Measurements from ENCODE around the gene PAN3.
A peak's percentile ranks its signal among the peaks of the same experiment; 100 is the strongest.

The PAN3 gene

GRCh38 chr13:28229522-28230411, 91.4 kb downstream of the PAN3 start:
- no peak for DNase-seq

GRCh38 chr13:28231642-28232041, 93.3 kb downstream of the PAN3 start:
- no peak for DNase-seq

GRCh38 chr13:28237944-28238343, 99.6 kb downstream of the PAN3 start:
- no peak for DNase-seq

- no peak for DNase-seq
Measured at GRCh38 chr13:28239374-28239773, 101.0 kb downstream of the PAN3 start.

GRCh38 chr13:28245465-28245864, 107.1 kb downstream of the PAN3 start:
- no peak for DNase-seq

GRCh38 chr13:28246891-28247290, 108.5 kb downstream of the PAN3 start:
- no peak for DNase-seq

- no peak for DNase-seq
Measured at GRCh38 chr13:28248080-28248479, 109.7 kb downstream of the PAN3 start.

GRCh38 chr13:28250542-28250941, 112.2 kb downstream of the PAN3 start:
- DNase-seq = no peak

GRCh38 chr13:28251466-28251865, 113.1 kb downstream of the PAN3 start:
- DNase-seq = no peak

GRCh38 chr13:28252547-28252946, 114.2 kb downstream of the PAN3 start:
- no peak for DNase-seq

- no peak for DNase-seq
Measured at GRCh38 chr13:28257305-28257704, 119.0 kb downstream of the PAN3 start.

- DNase-seq = no peak
Measured at GRCh38 chr13:28258417-28258816, 120.1 kb downstream of the PAN3 start.

GRCh38 chr13:28267497-28267896, 129.2 kb downstream of the PAN3 start:
- DNase-seq = no peak

GRCh38 chr13:28268800-28269223, 130.5 kb downstream of the PAN3 start:
- peak in 1 of 5 donors; percentile 83 for DNase-seq

GRCh38 chr13:28271056-28271840, 132.9 kb downstream of the PAN3 start:
- DNase-seq = no peak

- no peak for DNase-seq
Measured at GRCh38 chr13:28273919-28274318, 135.6 kb downstream of the PAN3 start.

- DNase-seq = no peak
Measured at GRCh38 chr13:28282451-28282850, 144.1 kb downstream of the PAN3 start.

GRCh38 chr13:28283600-28283999, 145.3 kb downstream of the PAN3 start:
- no peak for DNase-seq

GRCh38 chr13:28286263-28286662, 147.9 kb downstream of the PAN3 start:
- no peak for DNase-seq

- DNase-seq = no peak
Measured at GRCh38 chr13:28297341-28297740, 159.0 kb downstream of the PAN3 start.

- DNase-seq = no peak
Measured at GRCh38 chr13:28299916-28300315, 161.6 kb downstream of the PAN3 start.

- DNase-seq = no peak
Measured at GRCh38 chr13:28301839-28302238, 163.5 kb downstream of the PAN3 start.

GRCh38 chr13:28306325-28306724, 168.0 kb downstream of the PAN3 start:
- DNase-seq = no peak

- DNase-seq = peak in 1 of 5 donors; percentile 9
Measured at GRCh38 chr13:28313579-28313978, 175.2 kb downstream of the PAN3 start.

Measured in T-helper 1 cell (primary cell).